ENCODE results near the gene CPLX1. TPM values are rescaled to one million over a fixed set of nuclear protein-coding genes. Genes with fewer than 3 reads are reported as not detected.
A peak's percentile ranks its signal among the peaks of the same experiment; 100 is the strongest.

The CPLX1 gene
- total and polyA plus RNA-seq, 9 donors = 0.47 to 10.2 (median 2.3) TPM

DNA sequence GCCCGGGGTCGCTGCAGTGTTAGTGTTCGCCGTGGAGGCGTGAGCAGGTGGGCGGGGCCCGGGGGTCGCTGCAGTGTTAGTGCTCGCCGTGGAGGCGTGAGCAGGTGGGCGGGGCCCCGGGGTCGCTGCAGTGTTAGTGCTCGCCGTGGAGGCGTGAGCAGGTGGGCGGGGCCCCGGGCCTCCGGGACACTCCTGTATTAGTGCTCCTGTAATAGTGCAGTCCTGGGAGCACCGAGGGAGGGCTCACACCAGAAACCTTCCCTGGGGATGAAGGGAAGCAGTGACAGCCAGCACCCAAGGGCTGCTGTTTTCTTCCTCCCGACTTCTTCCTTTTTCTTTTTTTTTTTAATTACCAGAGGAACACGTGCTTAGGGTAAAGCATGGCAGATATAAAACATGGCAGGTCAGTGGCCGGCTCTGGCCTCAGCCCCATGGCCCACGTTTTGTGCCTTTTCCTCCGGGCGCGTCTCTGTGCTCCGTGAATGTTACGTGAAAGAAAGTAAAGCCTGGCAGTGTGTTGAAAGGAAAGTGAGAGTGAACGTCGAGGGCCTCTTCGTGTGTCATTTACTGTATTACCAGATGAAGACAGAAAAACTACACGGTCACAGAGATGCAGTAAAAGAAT, 78.3 kb downstream of the CPLX1 start:
- DNase-seq = no peak
- peaks cover 3% of the 10 kb centered on the region for H3K4me1 ChIP-seq (ENCODE audit: insufficient read depth)
- TF ChIP-seq EP300 (IDR thresholded peaks at IDR 0.05) (no peak), POLR2A (IDR thresholded peaks at IDR 0.05) (no peak)
- TF ChIP-seq, protein P1, sequence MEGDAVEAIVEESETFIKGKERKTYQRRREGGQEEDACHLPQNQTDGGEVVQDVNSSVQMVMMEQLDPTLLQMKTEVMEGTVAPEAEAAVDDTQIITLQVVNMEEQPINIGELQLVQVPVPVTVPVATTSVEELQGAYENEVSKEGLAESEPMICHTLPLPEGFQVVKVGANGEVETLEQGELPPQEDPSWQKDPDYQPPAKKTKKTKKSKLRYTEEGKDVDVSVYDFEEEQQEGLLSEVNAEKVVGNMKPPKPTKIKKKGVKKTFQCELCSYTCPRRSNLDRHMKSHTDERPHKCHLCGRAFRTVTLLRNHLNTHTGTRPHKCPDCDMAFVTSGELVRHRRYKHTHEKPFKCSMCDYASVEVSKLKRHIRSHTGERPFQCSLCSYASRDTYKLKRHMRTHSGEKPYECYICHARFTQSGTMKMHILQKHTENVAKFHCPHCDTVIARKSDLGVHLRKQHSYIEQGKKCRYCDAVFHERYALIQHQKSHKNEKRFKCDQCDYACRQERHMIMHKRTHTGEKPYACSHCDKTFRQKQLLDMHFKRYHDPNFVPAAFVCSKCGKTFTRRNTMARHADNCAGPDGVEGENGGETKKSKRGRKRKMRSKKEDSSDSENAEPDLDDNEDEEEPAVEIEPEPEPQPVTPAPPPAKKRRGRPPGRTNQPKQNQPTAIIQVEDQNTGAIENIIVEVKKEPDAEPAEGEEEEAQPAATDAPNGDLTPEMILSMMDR (IDR thresholded peaks at IDR 0.05) = no peak
- no peak overlapping the region for H3K27ac ChIP-seq
- 84 to 91% (median 88%) methylated on average over 22 to 26 of the region's 34 CpGs for WGBS, 3 donors
- H3K36me3 ChIP-seq = no peaks in the 10 kb centered on the region
- no peaks in the 10 kb centered on the region for H3K9me3 ChIP-seq
- H3K27me3 ChIP-seq = no peaks in the 10 kb centered on the region
- intact Hi-C loops (cut with DNase I) = loop anchor here in 1 of 4 donors (10.0 kb wide), 1 partner anchor 237 kb away; the partner anchor contains the start of gene IDUA
- no peak overlapping the region for H3K4me3 ChIP-seq

DNA sequence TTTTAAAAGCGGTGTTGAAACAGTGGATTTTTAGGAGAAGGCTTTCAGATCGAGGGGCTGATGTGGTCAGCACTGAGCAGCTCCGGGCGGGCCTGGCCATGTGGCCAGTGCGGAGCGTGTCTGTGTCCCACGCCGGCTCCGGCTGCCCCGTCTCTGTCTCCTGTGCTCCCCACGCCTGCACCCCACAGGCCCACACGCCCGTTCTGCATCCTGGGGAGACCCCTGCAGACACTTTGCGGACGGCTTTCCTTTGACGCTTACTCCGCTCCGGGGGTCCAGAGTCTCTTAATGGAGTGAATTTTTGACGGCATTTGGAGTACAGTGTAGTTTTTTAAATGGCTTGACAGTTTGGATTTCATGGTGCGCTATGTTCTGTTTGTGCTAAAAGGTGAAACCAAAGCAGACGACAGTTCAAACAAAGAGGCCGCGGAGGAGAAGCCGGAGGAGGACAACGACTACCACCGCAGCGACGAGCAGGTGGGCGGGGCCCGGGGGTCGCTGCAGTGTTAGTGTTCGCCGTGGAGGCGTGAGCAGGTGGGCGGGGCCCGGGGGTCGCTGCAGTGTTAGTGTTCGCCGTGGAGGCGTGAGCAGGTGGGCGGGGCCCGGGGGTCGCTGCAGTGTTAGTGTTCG, 81.6 kb downstream of the CPLX1 start:
- H3K27ac ChIP-seq = no peak overlapping the region
- intact Hi-C loops (cut with DNase I) = loop anchor here in 2 of 4 donors (5.0 to 10.0 kb wide), 2 partner anchors 240 to 243 kb away; partner anchors contain the start of gene IDUA (in 2 of the 2)
- 87 to 89% (median 87%) methylated on average over 36 to 41 of the region's 44 CpGs for WGBS, 3 donors

DNA sequence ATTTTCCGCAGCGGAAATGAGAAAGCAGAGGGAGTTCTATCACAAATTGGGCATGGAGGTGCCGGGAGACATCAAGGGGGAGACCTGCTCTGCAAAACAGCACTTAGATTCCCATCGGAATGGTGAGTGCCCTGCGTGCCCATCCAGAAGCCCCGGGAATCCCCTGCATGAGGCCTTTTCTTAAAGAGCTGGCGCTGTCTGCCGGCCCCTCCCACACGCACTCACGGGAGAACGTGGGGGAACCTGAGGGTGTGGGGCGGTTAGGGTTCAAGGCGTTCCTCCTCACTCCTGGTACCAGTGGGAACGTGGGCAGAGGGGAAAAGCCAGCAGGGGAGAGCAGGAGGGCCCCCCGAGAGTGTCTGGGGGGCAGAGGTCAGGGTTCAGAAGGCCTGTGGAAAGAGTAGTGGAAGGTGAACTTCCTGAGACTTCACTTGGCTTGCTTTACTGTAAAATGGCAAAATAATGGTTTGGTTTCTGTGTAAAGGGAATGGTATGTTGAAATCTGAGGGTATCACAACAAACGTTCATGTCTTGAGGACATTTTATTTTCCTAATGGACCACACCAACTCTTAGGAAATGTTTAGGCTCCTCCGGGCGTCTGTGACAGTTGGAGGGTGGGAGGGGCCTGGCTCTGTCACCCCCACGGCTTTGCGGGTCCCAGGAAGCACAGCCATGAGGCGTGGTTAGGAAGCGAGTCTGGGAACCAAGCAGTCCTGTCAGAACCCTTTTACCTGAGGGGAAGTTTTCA, 82.3 kb downstream of the CPLX1 start:
- no peak for DNase-seq
- H3K27ac ChIP-seq = no peak overlapping the region
- intact Hi-C loops (cut with DNase I) = loop anchor here in 2 of 4 donors (5.0 to 10.0 kb wide), 2 partner anchors 241 to 244 kb away; partner anchors contain the start of gene IDUA (in 2 of the 2)
- H3K4me1 ChIP-seq (ENCODE audit: insufficient read depth) = no peaks in the 10 kb centered on the region
- 63 to 70% (median 66%) methylated on average over 22 of the region's 22 CpGs for WGBS, 3 donors
- TF ChIP-seq EP300 (IDR thresholded peaks at IDR 0.05) = no peak
- TF ChIP-seq, protein P1 (IDR thresholded peaks at IDR 0.05) = no peak
- no peak for TF ChIP-seq POLR2A (IDR thresholded peaks at IDR 0.05)
- H3K36me3 ChIP-seq = no peaks in the 10 kb centered on the region
- no peaks in the 10 kb centered on the region for H3K27me3 ChIP-seq
- no peak overlapping the region for H3K4me3 ChIP-seq
- no peaks in the 10 kb centered on the region for H3K9me3 ChIP-seq

More for the DNA sequence above, 81.6 kb downstream of the CPLX1 start:
- DNase-seq = no peak
- no peaks in the 10 kb centered on the region for H3K9me3 ChIP-seq
- no peaks in the 10 kb centered on the region for H3K36me3 ChIP-seq
- TF ChIP-seq EP300 (IDR thresholded peaks at IDR 0.05) (no peak), POLR2A (IDR thresholded peaks at IDR 0.05) (no peak)
- TF ChIP-seq, protein P1 (IDR thresholded peaks at IDR 0.05) = no peak
- H3K4me3 ChIP-seq = no peak overlapping the region
- H3K4me1 ChIP-seq (ENCODE audit: insufficient read depth) = no peaks in the 10 kb centered on the region
- no peaks in the 10 kb centered on the region for H3K27me3 ChIP-seq

DNA sequence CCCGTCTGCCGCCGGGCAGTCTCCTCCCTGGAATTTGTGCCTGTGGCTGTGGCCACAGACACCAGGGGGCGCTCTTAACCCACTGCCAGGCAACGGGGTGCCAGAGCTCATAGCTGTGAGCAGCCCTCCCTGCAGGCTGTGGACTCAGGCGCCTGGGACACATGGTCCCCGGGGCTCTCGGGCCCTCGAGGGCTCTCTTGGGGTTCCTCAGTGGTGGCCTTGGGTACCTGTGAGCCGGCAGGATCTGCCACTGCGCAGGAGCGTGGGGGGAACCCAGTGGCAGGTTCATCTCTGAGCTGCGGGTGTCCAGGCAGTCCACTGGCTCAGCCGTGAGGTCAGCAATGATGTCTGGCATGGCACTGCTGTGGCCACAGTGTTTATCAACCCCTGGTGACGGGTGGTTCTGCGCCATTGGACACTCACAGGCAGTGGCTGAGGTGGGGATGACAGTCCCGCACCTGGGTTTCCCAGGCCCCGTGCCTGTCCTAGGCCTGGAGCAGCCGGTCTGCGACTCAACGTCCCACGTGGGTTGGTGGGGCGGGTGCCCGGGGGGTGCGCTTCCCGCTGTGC, 83.1 kb downstream of the CPLX1 start:
- Histone ChIP-seq H3K4me3 (no peak overlapping the region), H3K27me3 (no peaks in the 10 kb centered on the region), H3K4me1 (ENCODE audit: insufficient read depth) (no peaks in the 10 kb centered on the region), H3K27ac (no peak overlapping the region), H3K36me3 (no peaks in the 10 kb centered on the region), H3K9me3 (no peaks in the 10 kb centered on the region)
- TF ChIP-seq EP300 (IDR thresholded peaks at IDR 0.05) = no peak
- no peak for TF ChIP-seq POLR2A (IDR thresholded peaks at IDR 0.05)
- TF ChIP-seq, protein P1 (IDR thresholded peaks at IDR 0.05) = peak; percentile 69 to 79 (median 70)
- WGBS, 3 donors = 74 to 76% (median 75%) methylated on average over 25 to 26 of the region's 26 CpGs
- peak; percentile 46 to 80 (median 75) for DNase-seq
- intact Hi-C loops (cut with DNase I) = loop anchor here in 2 of 4 donors (5.0 to 10.0 kb wide), 2 partner anchors 242 to 244 kb away; partner anchors contain the start of gene IDUA (in 2 of the 2)

Data from ovary (tissue), 9 donors.